ENCODE data around the gene SLC2A4RG. TPM values are rescaled to one million over a fixed set of nuclear protein-coding genes. Genes with fewer than 3 reads are reported as not detected.

The SLC2A4RG gene
- total RNA-seq, 3 donors from 2014 or later = 44.9 to 65.0 (median 50.6) TPM

GRCh38 chr20:63702036-63702665 is 37.4 kb upstream of the SLC2A4RG start:
- no peaks in the 10 kb centered on the region for H3K36me3 ChIP-seq (ENCODE audit: low read depth)
- H3K9me3 ChIP-seq = no peaks in the 10 kb centered on the region
- no peak overlapping the region for H3K4me3 ChIP-seq
- ATAC-seq (no peak), DNase-seq (peak in 1 of 3 donors; percentile 48)
- TF ChIP-seq CTCF (IDR thresholded peaks at IDR 0.05) = no peak
- intact Hi-C loops (cut with DNase I, micrococcal nuclease) = no loop called here
- peaks cover 29% of the 10 kb centered on the region for H3K4me1 ChIP-seq (ENCODE audit: low read depth)

GRCh38 chr20:63702751-63703470 is 36.7 kb upstream of the SLC2A4RG start:
- H3K4me1 ChIP-seq (ENCODE audit: low read depth) = peaks cover 23% of the 10 kb centered on the region
- TF ChIP-seq CTCF (IDR thresholded peaks at IDR 0.05) = no peak
- H3K36me3 ChIP-seq (ENCODE audit: low read depth) = no peaks in the 10 kb centered on the region
- intact Hi-C loops (cut with DNase I, micrococcal nuclease) = no loop called here
- ATAC-seq (no peak), DNase-seq (peak in 1 of 3 donors; percentile 31)
- H3K9me3 ChIP-seq = no peaks in the 10 kb centered on the region
- no peak overlapping the region for H3K4me3 ChIP-seq

- DNase-seq = peak in 1 of 3 donors; percentile 55
- no peak overlapping the region for H3K4me3 ChIP-seq
- no peak for TF ChIP-seq CTCF (IDR thresholded peaks at IDR 0.05)
- no peak for ATAC-seq
- intact Hi-C loops (cut with DNase I, micrococcal nuclease) = no loop called here
- peaks cover 19% of the 10 kb centered on the region for H3K4me1 ChIP-seq (ENCODE audit: low read depth)
- no peaks in the 10 kb centered on the region for H3K36me3 ChIP-seq (ENCODE audit: low read depth)
- H3K9me3 ChIP-seq = no peaks in the 10 kb centered on the region
These were observed 36.1 kb upstream of the SLC2A4RG start for GRCh38 chr20:63703471-63703975.

GRCh38 chr20:63703976-63704748 is 35.4 kb upstream of the SLC2A4RG start:
- H3K4me3 ChIP-seq = no peak overlapping the region
- peaks cover 20% of the 10 kb centered on the region for H3K4me1 ChIP-seq (ENCODE audit: low read depth)
- no peak for TF ChIP-seq CTCF (IDR thresholded peaks at IDR 0.05)
- no peaks in the 10 kb centered on the region for H3K36me3 ChIP-seq (ENCODE audit: low read depth)
- DNase-seq = peak in 1 of 3 donors; percentile 43
- no peaks in the 10 kb centered on the region for H3K9me3 ChIP-seq
- no peak for ATAC-seq
- intact Hi-C loops (cut with DNase I, micrococcal nuclease) = no loop called here

GRCh38 chr20:63704749-63705117 is 34.8 kb upstream of the SLC2A4RG start:
- H3K4me3 ChIP-seq = no peak overlapping the region
- no peaks in the 10 kb centered on the region for H3K36me3 ChIP-seq (ENCODE audit: low read depth)
- no peaks in the 10 kb centered on the region for H3K9me3 ChIP-seq
- DNase-seq (peak in 1 of 3 donors; percentile 47), ATAC-seq (no peak)
- intact Hi-C loops (cut with DNase I, micrococcal nuclease) = no loop called here
- TF ChIP-seq CTCF (IDR thresholded peaks at IDR 0.05) = no peak
- peaks cover 18% of the 10 kb centered on the region for H3K4me1 ChIP-seq (ENCODE audit: low read depth)
